CD14-positive monocyte (primary cell): Measurements from ENCODE around the gene TFAM. TPM values are rescaled to one million over a fixed set of nuclear protein-coding genes. Genes with fewer than 3 reads are reported as not detected.

Source experiments
- DNase-seq, 3 donors: peaks; one replicate each; pipeline ENCODE4 v3.0.0-alpha.2; 2011 to 2022
- H2AFZ ChIP-seq: 2 replicates; pipeline ENCODE4 v1.6.0; 2012; ENCODE audit warnings: mild to moderate bottlenecking, low read depth, low read length, inconsistent platforms; ENCODE audit not compliant: insufficient read depth, poor library complexity, severe bottlenecking
- H3K27ac ChIP-seq, 2 donors: 1 replicate in 1 of 2; 2 replicates in 1 of 2; pipeline ENCODE4 v1.5.1; 2012 to 2013; ENCODE audit warnings: low read length in 2 of 2, control low read depth in 1 of 2, inconsistent platforms in 1 of 2, low read depth in 1 of 2, mild to moderate bottlenecking in 1 of 2
- H3K27me3 ChIP-seq, 2 donors: one replicate each; pipeline versions ENCODE4 v1.6.0 to v1.6.1; 2011 to 2013; ENCODE audit warnings: low read length in 2 of 2; ENCODE audit not compliant: control insufficient read depth in 2 of 2, insufficient read depth in 2 of 2
- H3K36me3 ChIP-seq, 2 donors: replicated peaks in 1 of 2; 1 replicate in 1 of 2; 2 replicates in 1 of 2; pipeline versions ENCODE4 v1.5.1 to v1.6.1; 2012 to 2013; ENCODE audit warnings: low read length in 2 of 2, control low read depth in 1 of 2, inconsistent platforms in 1 of 2, mild to moderate bottlenecking in 1 of 2; ENCODE audit not compliant: insufficient read depth in 2 of 2, control insufficient read depth in 1 of 2
- H3K4me1 ChIP-seq, 2 donors: 1 replicate in 1 of 2; 2 replicates in 1 of 2; pipeline versions ENCODE4 v1.5.1 to v1.6.1; 2012 to 2013; ENCODE audit warnings: low read length in 2 of 2, control low read depth in 1 of 2, inconsistent platforms in 1 of 2, mild to moderate bottlenecking in 1 of 2, moderate library complexity in 1 of 2; ENCODE audit not compliant: insufficient read depth in 2 of 2, control insufficient read depth in 1 of 2
- H3K4me2 ChIP-seq: replicated peaks from 2 replicates; pipeline ENCODE3; 2012; ENCODE audit warnings: low read length, moderate library complexity, mild to moderate bottlenecking; ENCODE audit not compliant: poor library complexity, severe bottlenecking; ENCODE audit errors: extremely low read depth
- H3K4me3 ChIP-seq, 3 experiments: fragments of 200-600 bp in 1 of 3; sonication (generic) in 1 of 3; replicated peaks in 1 of 3; 1 replicate in 2 of 3; 2 replicates in 1 of 3; pipeline ENCODE4 v1.5.1; 2011 to 2013; ENCODE audit warnings: low read length in 3 of 3, mild to moderate bottlenecking in 3 of 3, control low read depth in 2 of 3, low read depth in 2 of 3, inconsistent platforms in 1 of 3, moderate library complexity in 1 of 3
- H3K79me2 ChIP-seq: 2 replicates; pipeline ENCODE4 v1.6.0; 2012; ENCODE audit warnings: mild to moderate bottlenecking, control low read depth, inconsistent platforms, low read length, moderate library complexity; ENCODE audit not compliant: insufficient read depth
- H3K9ac ChIP-seq: 2 replicates; pipeline ENCODE4 v1.6.0; 2017; ENCODE audit warnings: low read length, mild to moderate bottlenecking; ENCODE audit not compliant: insufficient read depth, poor library complexity, severe bottlenecking
- H3K9me3 ChIP-seq, 2 donors: replicated peaks in 1 of 2; 1 replicate in 1 of 2; 2 replicates in 1 of 2; pipeline versions ENCODE4 v1.5.1 to v1.6.1; 2012 to 2013; ENCODE audit warnings: low read length in 2 of 2, control low read depth in 1 of 2; ENCODE audit not compliant: control insufficient read depth in 1 of 2, insufficient read depth in 1 of 2
- H4K20me1 ChIP-seq: 2 replicates; pipeline ENCODE4 v1.6.0; 2012; ENCODE audit warnings: mild to moderate bottlenecking, low read length, control low read depth, moderate library complexity; ENCODE audit not compliant: insufficient read depth
- H3K27ac Mint-ChIP-seq, 7 donors: one replicate each; pipeline ENCODE4 v1.8.0; 2020; ENCODE audit warnings: mild to moderate bottlenecking in 7 of 7, mixed read lengths in 7 of 7, moderate library complexity in 6 of 7, inconsistent platforms in 2 of 7
- H3K27me3 Mint-ChIP-seq, 3 donors: one replicate each; pipeline ENCODE4 v1.8.0; 2021 to 2022; ENCODE audit warnings: low read depth in 3 of 3, mild to moderate bottlenecking in 3 of 3, mixed read lengths in 3 of 3, moderate library complexity in 3 of 3, inconsistent platforms in 1 of 3
- H3K36me3 Mint-ChIP-seq, 2 donors: one replicate each; pipeline ENCODE4 v1.8.0; 2020; ENCODE audit warnings: mixed read lengths in 2 of 2, inconsistent platforms in 1 of 2, mild to moderate bottlenecking in 1 of 2
- H3K4me1 Mint-ChIP-seq: one replicate; pipeline ENCODE4 v1.8.0; 2020; ENCODE audit warnings: mild to moderate bottlenecking, mixed read lengths
- H3K4me3 Mint-ChIP-seq, 2 donors: one replicate each; pipeline ENCODE4 v1.8.0; 2020; ENCODE audit warnings: mild to moderate bottlenecking in 2 of 2, mixed read lengths in 2 of 2, moderate library complexity in 1 of 2
- H3K9me3 Mint-ChIP-seq, 7 donors: one replicate each; pipeline ENCODE4 v1.8.0; 2020 to 2022; ENCODE audit warnings: mixed read lengths in 7 of 7, mild to moderate bottlenecking in 6 of 7, moderate library complexity in 6 of 7, inconsistent platforms in 2 of 7
- CTCF ChIP-seq: fragments of 200-600 bp; IDR thresholded peaks from one replicate; pipeline ENCODE4 v1.8.0; 2022; ENCODE audit warnings: antibody characterized with exemption, mild to moderate bottlenecking
- WGBS: methylation state at CpG from one replicate; pipeline ENCODE4 v1.1.5; 2013; ENCODE audit warnings: missing lambda C conversion rate; ENCODE audit not compliant: insufficient coverage; 5-methylcytosine and 5-hydroxymethylcytosine counted together
- intact Hi-C, 2 donors: fragments of 100-400 bp; cut with micrococcal nuclease; formaldehyde crosslinking; loops; one replicate each; pipeline versions ENCODE4 v1.15.0 to v1.15.1; 2023
- polyA plus RNA-seq, 3 donors: library from polyadenylated mRNA; depleted of rRNA in 1 of 3; unstranded in 2 of 3; stranded (reverse) in 1 of 3; fragments of 300-500 nt in 2 of 3; fragments of >200 nt in 1 of 3; fragmentation: Illumina TruSeq in 2 of 3; gene quantifications; 1 replicate in 2 of 3; 2 replicates in 1 of 3; pipeline ENCODE4 v1.2.3, GENCODE V29; 2012 to 2021

TFAM gene
- polyA plus RNA-seq, 3 donors: 5.9 to 34.4 (median 33.8) TPM

GRCh38 chr10:58436071-58436470 is 50.9 kb downstream of the TFAM start:
- Histone ChIP-seq H2AFZ (no peak overlapping the region), H3K27me3 (peaks cover 0 to 4% of the 10 kb centered on the region in 2 donors), H3K27ac (no peak overlapping the region), H4K20me1 (no peaks in the 10 kb centered on the region), H3K4me2 (no peak overlapping the region), H3K9me3 (no peaks in the 10 kb centered on the region), H3K9ac (no peak overlapping the region), H3K4me1 (no peaks in the 10 kb centered on the region), H3K4me3 (no peak overlapping the region), H3K36me3 (no peaks in the 10 kb centered on the region), H3K79me2 (no peaks in the 10 kb centered on the region)
- H3K4me1 Mint-ChIP-seq: no peaks in the 10 kb centered on the region
- DNase-seq: no peak
- H3K36me3 Mint-ChIP-seq: no peaks in the 10 kb centered on the region
- no peak overlapping the region for H3K4me3 Mint-ChIP-seq
- H3K9me3 Mint-ChIP-seq: peaks cover 0 to 5% (median 0%) of the 10 kb centered on the region in 7 donors
- H3K27me3 Mint-ChIP-seq: peaks cover 2 to 11% (median 4%) of the 10 kb centered on the region in 3 donors
- 0% methylated on average over 2 of the region's 4 CpGs for WGBS
- no peak for TF ChIP-seq CTCF
- intact Hi-C loops: no loop called here
- no peak overlapping the region for H3K27ac Mint-ChIP-seq

- H3K79me2 ChIP-seq: no peaks in the 10 kb centered on the region
- 100% methylated on average over 1 of the region's 3 CpGs for WGBS
- no peak for DNase-seq
- no peak overlapping the region for H2AFZ ChIP-seq
- no peak overlapping the region for H3K27ac ChIP-seq
- no peaks in the 10 kb centered on the region for H3K36me3 Mint-ChIP-seq
- peaks cover 2 to 11% (median 4%) of the 10 kb centered on the region in 3 donors for H3K27me3 Mint-ChIP-seq
- no peak overlapping the region for H3K4me3 ChIP-seq
- no peaks in the 10 kb centered on the region for H3K4me1 ChIP-seq
- no peaks in the 10 kb centered on the region for H4K20me1 ChIP-seq
- peaks cover 0 to 4% of the 10 kb centered on the region in 2 donors for H3K27me3 ChIP-seq
- no peaks in the 10 kb centered on the region for H3K9me3 ChIP-seq
- H3K4me1 Mint-ChIP-seq: no peaks in the 10 kb centered on the region
- TF ChIP-seq CTCF: no peak
- intact Hi-C loops: no loop called here
- no peak overlapping the region for H3K9ac ChIP-seq
- H3K36me3 ChIP-seq: no peaks in the 10 kb centered on the region
- peaks cover 0 to 3% (median 0%) of the 10 kb centered on the region in 7 donors for H3K9me3 Mint-ChIP-seq
- no peak overlapping the region for H3K27ac Mint-ChIP-seq
- no peak overlapping the region for H3K4me3 Mint-ChIP-seq
- H3K4me2 ChIP-seq: no peak overlapping the region
Observed at GRCh38 chr10:58438340-58438871, 53.2 kb downstream of the TFAM start.
